Heart left ventricle (tissue), 16 donors: ENCODE results near the gene AAK1. TPM values are rescaled to one million over a fixed set of nuclear protein-coding genes. Genes with fewer than 3 reads are reported as not detected.

Experiments used
- ATAC-seq, 4 donors: fragments of 200-7000 bp; cut with Tn5 transposase; one replicate each; pipeline ENCODE4 v1.9.1; 2020 to 2022; ENCODE audit warnings: moderate library complexity in 4 of 4, mild to moderate bottlenecking in 3 of 4, moderate number of reproducible peaks in 1 of 4
- DNase-seq, 5 donors: peaks; one replicate each; pipeline ENCODE4 v3.0.0-alpha.2; 2020
- H3K27ac ChIP-seq, 12 donors: fragments of 200-600 bp; sonication (generic) in 4 of 12; one replicate each; pipeline versions ENCODE4 v1.5.0 to v1.8.0; 2016 to 2022; ENCODE audit warnings: mild to moderate bottlenecking in 2 of 12
- H3K27me3 ChIP-seq, 9 donors: fragments of 200-600 bp; sonication (generic) in 2 of 9; one replicate each; pipeline versions ENCODE4 v1.5.1 to v1.8.0; 2016 to 2022; ENCODE audit warnings: mild to moderate bottlenecking in 3 of 9
- H3K36me3 ChIP-seq, 9 donors: fragments of 200-600 bp; sonication (generic) in 2 of 9; one replicate each; pipeline versions ENCODE4 v1.5.0 to v1.8.0; 2018 to 2022; ENCODE audit warnings: mild to moderate bottlenecking in 2 of 9
- H3K4me1 ChIP-seq, 12 donors: fragments of 200-600 bp; sonication (generic) in 4 of 12; one replicate each; pipeline versions ENCODE4 v1.5.0 to v1.8.0; 2016 to 2022; ENCODE audit warnings: mild to moderate bottlenecking in 3 of 12
- H3K4me3 ChIP-seq, 12 donors: fragments of 200-600 bp; sonication (generic) in 4 of 12; one replicate each; pipeline versions ENCODE4 v1.5.0 to v1.8.0; 2017 to 2022; ENCODE audit warnings: mild to moderate bottlenecking in 9 of 12, moderate library complexity in 4 of 12
- H3K9me3 ChIP-seq, 12 donors: fragments of 200-600 bp; sonication (generic) in 4 of 12; one replicate each; pipeline versions ENCODE4 v1.5.0 to v1.8.0; 2016 to 2022; ENCODE audit warnings: mild to moderate bottlenecking in 1 of 12
- POLR2A ChIP-seq, 2 donors: fragments of 450-650 bp; IDR thresholded peaks; one replicate each; pipeline ENCODE4 v1.6.1; 2017; ENCODE audit warnings: antibody characterized with exemption in 2 of 2, mild to moderate bottlenecking in 2 of 2, moderate library complexity in 2 of 2
- WGBS, 4 donors: extraction: QIAGEN DNeasy Blood & Tissue Kit in 2 of 4; methylation state at CpG; one replicate each; pipeline versions ENCODE4 v1.1.5 to v1.1.7; 2013 to 2018; 5-methylcytosine and 5-hydroxymethylcytosine counted together
- intact Hi-C, 10 donors: fragments of 100-400 bp; cut with DNase I; formaldehyde crosslinking; loops; one replicate each; pipeline versions ENCODE4 v1.11.1 to v1.14.2; 2022
- polyA plus RNA-seq, 2 donors: library from polyadenylated mRNA; stranded (reverse); fragments of 200-250 nt; gene quantifications; one replicate each; pipeline ENCODE4 v1.2.3, GENCODE V29; 2013
- total RNA-seq, 9 donors: library from RNA; depleted of rRNA in 2 of 9; stranded (reverse); fragments of >200 nt in 2 of 9; fragmentation: NEBNext Ultra II Directional in 3 of 9; extraction: Animal tissue kit (Norgen Biotek cat#: 25700) in 3 of 9; gene quantifications; one replicate each; pipeline versions ENCODE4 v1.1.0 to v1.2.4, GENCODE V29; 2016 to 2023
- TF ChIP-seq, protein P1 (sequence below), 12 donors: fragments of 200-600 bp; sonication (generic) in 4 of 12; IDR thresholded peaks; one replicate each; pipeline versions ENCODE4 v1.5.0 to v1.8.0; 2018 to 2022; ENCODE audit warnings: antibody characterized with exemption in 12 of 12, mild to moderate bottlenecking in 5 of 12
- donor health status: ischemic (EF 13 %, LVEDD 7.1; RV severe dilation, severe dysfunction).
- donor health status: healthy with polysubstance abuse.
- donor health status: DM: no; HTN: yes; CAD: no.
- donor health status: DM: no; HTN: no; CAD: no.
- donor health status: ischemic (EF 25% LVEDD 6.9; RV normal size, moderate dysfunction).
- donor health status: ischemic (EF 25% LVEDD 5.7; RV mildly dilated, moderate dysfunction).
- donor health status: healthy.
- donor health status: DM: yes; HTN: yes; CAD: no.
- donor health status: ischemic (EF 35%, LVEDD 5.7; RV mildly dilated, moderate dysfunction).
- donor health status: nonischemic (EF 11% LVEDD 7.7; RV severe dilation, severe dysfunction).
- donor health status: DM: yes; HTN: yes; CAD: no.
- donor health status: PGD.
- donor health status: ischemic (EF 29% LVEDD 5.4; RV normal size, mild dysfunction).
- donor health status: nonischemic (EF 23%, LVEDD 6.1; RV moderate dilation, normal function).

Gene AAK1
- total and polyA plus RNA-seq, 11 donors: 34.4 to 167 (median 122) TPM

DNA sequence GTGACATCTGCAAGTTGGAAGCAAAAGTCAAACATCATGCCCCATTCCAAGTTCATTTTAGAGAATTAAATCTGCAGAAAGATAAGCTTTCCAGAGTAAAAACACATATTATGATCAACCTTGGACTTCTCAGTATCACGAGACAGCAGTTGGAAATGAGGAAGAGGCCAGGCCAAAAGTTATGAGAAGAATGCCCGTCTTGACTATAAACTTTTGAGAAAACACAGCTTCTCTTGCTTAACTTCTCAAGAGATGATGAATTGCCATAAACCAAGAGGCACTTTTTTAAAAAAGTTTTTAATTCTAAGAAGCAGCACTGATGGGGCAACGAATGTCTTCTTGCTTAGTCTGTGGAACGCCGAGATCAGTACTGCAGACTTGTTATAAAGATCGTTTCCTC is 153.7 kb downstream of the AAK1 start:
- no peak for DNase-seq
- TF ChIP-seq POLR2A (IDR thresholded peaks at IDR 0.05): no peak
- TF ChIP-seq, protein P1, sequence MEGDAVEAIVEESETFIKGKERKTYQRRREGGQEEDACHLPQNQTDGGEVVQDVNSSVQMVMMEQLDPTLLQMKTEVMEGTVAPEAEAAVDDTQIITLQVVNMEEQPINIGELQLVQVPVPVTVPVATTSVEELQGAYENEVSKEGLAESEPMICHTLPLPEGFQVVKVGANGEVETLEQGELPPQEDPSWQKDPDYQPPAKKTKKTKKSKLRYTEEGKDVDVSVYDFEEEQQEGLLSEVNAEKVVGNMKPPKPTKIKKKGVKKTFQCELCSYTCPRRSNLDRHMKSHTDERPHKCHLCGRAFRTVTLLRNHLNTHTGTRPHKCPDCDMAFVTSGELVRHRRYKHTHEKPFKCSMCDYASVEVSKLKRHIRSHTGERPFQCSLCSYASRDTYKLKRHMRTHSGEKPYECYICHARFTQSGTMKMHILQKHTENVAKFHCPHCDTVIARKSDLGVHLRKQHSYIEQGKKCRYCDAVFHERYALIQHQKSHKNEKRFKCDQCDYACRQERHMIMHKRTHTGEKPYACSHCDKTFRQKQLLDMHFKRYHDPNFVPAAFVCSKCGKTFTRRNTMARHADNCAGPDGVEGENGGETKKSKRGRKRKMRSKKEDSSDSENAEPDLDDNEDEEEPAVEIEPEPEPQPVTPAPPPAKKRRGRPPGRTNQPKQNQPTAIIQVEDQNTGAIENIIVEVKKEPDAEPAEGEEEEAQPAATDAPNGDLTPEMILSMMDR (IDR thresholded peaks at IDR 0.05): no peak
- Histone ChIP-seq H3K9me3 (no peaks in the 10 kb centered on the region), H3K4me1 (peaks cover 0 to 14% (median 6%) of the 10 kb centered on the region in 12 donors), H3K27ac (peak overlapping the region in 4 of 12 donors; percentile 24 to 63 (median 33)), H3K4me3 (no peak overlapping the region), H3K36me3 (peaks cover 0 to 59% (median 45%) of the 10 kb centered on the region in 9 donors), H3K27me3 (no peaks in the 10 kb centered on the region)
- intact Hi-C loops: loop anchor here in 1 of 10 donors (10.0 kb wide), 1 partner anchor 105 kb away; the partner anchor contains the start of gene GFPT1
- ATAC-seq: no peak
- WGBS, 4 donors: 81 to 90% (median 86%) methylated on average over 6 of the region's 6 CpGs

DNA sequence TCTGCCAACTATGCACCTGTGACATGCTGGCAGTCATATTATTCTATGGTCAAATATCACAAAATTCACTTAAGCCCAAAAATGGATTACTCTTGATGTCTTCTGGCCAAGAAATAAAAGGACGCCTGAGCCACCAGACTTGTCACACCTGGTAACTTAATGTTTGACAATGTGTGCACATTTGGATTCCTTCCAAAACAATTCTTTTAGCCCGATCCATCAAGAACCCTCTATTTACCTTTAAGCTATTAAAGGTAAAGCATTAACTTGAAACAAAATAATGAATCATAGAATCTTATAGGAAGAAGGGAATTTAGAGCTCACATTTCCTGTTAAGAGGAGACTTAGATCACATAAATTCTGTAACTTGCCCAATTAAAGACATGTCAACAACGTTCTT is 159.8 kb downstream of the AAK1 start:
- WGBS, 4 donors: 66 to 73% (median 71%) methylated on average over 3 of the region's 3 CpGs
- H3K36me3 ChIP-seq: peaks cover 0 to 78% (median 65%) of the 10 kb centered on the region in 9 donors

DNA sequence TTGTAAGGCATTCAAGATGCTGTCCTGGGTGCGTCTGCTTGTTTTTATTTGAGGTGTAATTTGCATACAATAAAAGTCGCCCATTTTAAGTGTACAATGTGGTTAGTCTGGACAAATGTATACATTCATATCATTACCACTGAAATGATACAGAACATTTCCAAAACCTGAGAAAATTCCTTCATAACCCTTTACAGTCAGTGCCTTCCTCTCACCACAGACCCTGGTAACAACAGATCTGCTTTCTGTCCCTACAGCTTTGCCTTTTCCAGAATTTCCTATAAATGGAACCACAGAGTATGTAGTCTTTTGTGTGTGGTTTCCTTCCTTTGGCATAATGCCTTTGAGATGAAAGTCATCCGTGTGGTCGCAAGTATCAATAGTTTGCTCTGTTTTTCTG is 160.5 kb downstream of the AAK1 start:
- DNase-seq: no peak
- TF ChIP-seq, protein P1 (IDR thresholded peaks at IDR 0.05): no peak
- TF ChIP-seq POLR2A (IDR thresholded peaks at IDR 0.05): no peak
- Histone ChIP-seq H3K27ac (no peak overlapping the region), H3K9me3 (no peaks in the 10 kb centered on the region), H3K4me1 (no peaks in the 10 kb centered on the region), H3K36me3 (peaks cover 0 to 79% (median 65%) of the 10 kb centered on the region in 9 donors), H3K27me3 (no peaks in the 10 kb centered on the region), H3K4me3 (no peak overlapping the region)
- WGBS, 4 donors: 63 to 75% (median 72%) methylated on average over 4 of the region's 4 CpGs
- intact Hi-C loops: loop anchor here in 1 of 10 donors (10.0 kb wide), 1 partner anchor 98 kb away; the partner anchor contains the start of gene GFPT1
- ATAC-seq: no peak

More for the DNA sequence above, 159.8 kb downstream of the AAK1 start:
- TF ChIP-seq, protein P1 (IDR thresholded peaks at IDR 0.05): no peak
- TF ChIP-seq POLR2A (IDR thresholded peaks at IDR 0.05): no peak
- Histone ChIP-seq H3K9me3 (no peaks in the 10 kb centered on the region), H3K4me1 (no peaks in the 10 kb centered on the region), H3K27ac (no peak overlapping the region), H3K27me3 (no peaks in the 10 kb centered on the region), H3K4me3 (no peak overlapping the region)
- ATAC-seq (no peak), DNase-seq (no peak)
- intact Hi-C loops: loop anchor here in 1 of 10 donors (10.0 kb wide), 1 partner anchor 99 kb away; the partner anchor contains the start of gene GFPT1

DNA sequence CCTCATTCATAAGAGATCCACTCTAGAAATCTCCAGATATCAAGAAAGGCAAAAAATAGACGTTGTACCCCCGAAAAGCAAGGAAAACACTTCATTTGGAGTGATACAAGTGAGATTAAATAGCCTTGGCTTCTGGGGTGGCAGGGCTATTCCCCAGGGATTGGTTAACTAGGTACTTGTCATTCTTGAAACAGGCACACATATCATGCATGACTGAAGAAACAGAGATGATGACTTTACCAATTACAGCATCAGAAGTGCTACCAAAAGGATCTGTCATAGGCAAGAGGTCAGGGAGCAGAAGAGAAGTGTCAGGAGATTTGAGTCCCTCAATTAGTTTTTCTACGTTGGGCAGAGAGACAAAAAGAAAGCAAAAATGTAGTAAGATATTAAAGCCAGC is 161.1 kb downstream of the AAK1 start:
- Histone ChIP-seq H3K4me3 (no peak overlapping the region), H3K4me1 (no peaks in the 10 kb centered on the region), H3K9me3 (no peaks in the 10 kb centered on the region), H3K27me3 (no peaks in the 10 kb centered on the region), H3K27ac (no peak overlapping the region), H3K36me3 (peaks cover 0 to 85% (median 70%) of the 10 kb centered on the region in 9 donors)
- TF ChIP-seq, protein P1 (IDR thresholded peaks at IDR 0.05): no peak
- no peak for TF ChIP-seq POLR2A (IDR thresholded peaks at IDR 0.05)
- 75 to 87% (median 82%) methylated on average over 3 of the region's 3 CpGs for WGBS, 4 donors
- ATAC-seq: no peak
- intact Hi-C loops: loop anchor here in 1 of 10 donors (10.0 kb wide), 1 partner anchor 98 kb away; the partner anchor contains the start of gene GFPT1
- no peak for DNase-seq
